Activated T-cell treated with anti-CD3 and anti-CD28 coated beads, Interleukin-2, amount 50 U/mL, for 24 hours (primary cell): ENCODE measurements around the gene COPG1.
"Not testable (repeated sequence)": the region's sequence is repeated elsewhere in the genome, so short reads cannot be mapped to it uniquely, and the experiment has no call there.

ENCODE experiments used
- DNase-seq: peaks from one replicate; pipeline ENCODE4 v3.0.0-alpha.2; 2020
- H3K27ac Mint-ChIP-seq: 2 replicates; pipeline ENCODE4 v1.8.0; 2020; ENCODE audit warnings: mild to moderate bottlenecking, mixed read lengths
- H3K27me3 Mint-ChIP-seq: 2 replicates; pipeline ENCODE4 v1.8.0; 2020; ENCODE audit warnings: mixed read lengths
- H3K36me3 Mint-ChIP-seq: 2 replicates; pipeline ENCODE4 v1.8.0; 2020; ENCODE audit warnings: low read depth, mixed read lengths
- H3K4me1 Mint-ChIP-seq: 2 replicates; pipeline ENCODE4 v1.8.0; 2020; ENCODE audit warnings: low read depth, mixed read lengths
- H3K4me3 Mint-ChIP-seq: 2 replicates; pipeline ENCODE4 v1.8.0; 2020; ENCODE audit warnings: mild to moderate bottlenecking, moderate library complexity, mixed read lengths
- H3K9me3 Mint-ChIP-seq: 2 replicates; pipeline ENCODE4 v1.8.0; 2020; ENCODE audit warnings: mixed read lengths

Gene COPG1

GRCh38 chr3:129233538-129233937, 15.9 kb upstream of the COPG1 start:
- H3K4me3 Mint-ChIP-seq: no peak overlapping the region

GRCh38 chr3:129234441-129234840, 15.0 kb upstream of the COPG1 start:
- peaks cover 30% of the 10 kb centered on the region for H3K4me1 Mint-ChIP-seq
- no peak overlapping the region for H3K4me3 Mint-ChIP-seq
- H3K36me3 Mint-ChIP-seq: no peaks in the 10 kb centered on the region
- no peaks in the 10 kb centered on the region for H3K27me3 Mint-ChIP-seq
- no peak for DNase-seq
- no peaks in the 10 kb centered on the region for H3K9me3 Mint-ChIP-seq
- no peak overlapping the region for H3K27ac Mint-ChIP-seq

More at GRCh38 chr3:129233538-129233937, 15.9 kb upstream of the COPG1 start:
- no peaks in the 10 kb centered on the region for H3K27me3 Mint-ChIP-seq
- DNase-seq: no peak
- no peaks in the 10 kb centered on the region for H3K36me3 Mint-ChIP-seq
- H3K4me1 Mint-ChIP-seq: peaks cover 21% of the 10 kb centered on the region
- H3K27ac Mint-ChIP-seq: no peak overlapping the region
- H3K9me3 Mint-ChIP-seq: no peaks in the 10 kb centered on the region

GRCh38 chr3:129235344-129235917, 14.0 kb upstream of the COPG1 start:
- Mint-ChIP-seq H3K4me1 (peaks cover 31% of the 10 kb centered on the region), H3K36me3 (no peaks in the 10 kb centered on the region), H3K4me3 (no peak overlapping the region), H3K9me3 (no peaks in the 10 kb centered on the region), H3K27ac (no peak overlapping the region), H3K27me3 (no peaks in the 10 kb centered on the region)
- DNase-seq: no peak

GRCh38 chr3:129238945-129239705, 10.3 kb upstream of the COPG1 start:
- peak overlapping the region; percentile 8 for H3K4me3 Mint-ChIP-seq
- no peaks in the 10 kb centered on the region for H3K9me3 Mint-ChIP-seq
- H3K36me3 Mint-ChIP-seq: no peaks in the 10 kb centered on the region
- no peak for DNase-seq
- peak overlapping the region; percentile 81 for H3K27ac Mint-ChIP-seq
- H3K4me1 Mint-ChIP-seq: peaks cover 18% of the 10 kb centered on the region
- H3K27me3 Mint-ChIP-seq: no peaks in the 10 kb centered on the region

GRCh38 chr3:129239991-129240390, 9.4 kb upstream of the COPG1 start:
- H3K4me3 Mint-ChIP-seq: no peak overlapping the region
- no peaks in the 10 kb centered on the region for H3K27me3 Mint-ChIP-seq
- peaks cover 18% of the 10 kb centered on the region for H3K4me1 Mint-ChIP-seq
- DNase-seq: no peak
- H3K27ac Mint-ChIP-seq: no peak overlapping the region
- no peaks in the 10 kb centered on the region for H3K9me3 Mint-ChIP-seq
- H3K36me3 Mint-ChIP-seq: no peaks in the 10 kb centered on the region

- no peaks in the 10 kb centered on the region for H3K27me3 Mint-ChIP-seq
- H3K4me3 Mint-ChIP-seq: no peak overlapping the region
- H3K4me1 Mint-ChIP-seq: peaks cover 21% of the 10 kb centered on the region
- H3K36me3 Mint-ChIP-seq: no peaks in the 10 kb centered on the region
- DNase-seq: no peak
- H3K27ac Mint-ChIP-seq: no peak overlapping the region
- no peaks in the 10 kb centered on the region for H3K9me3 Mint-ChIP-seq
Measured at GRCh38 chr3:129240436-129240835, 9.0 kb upstream of the COPG1 start.

GRCh38 chr3:129245141-129245540, 4.3 kb upstream of the COPG1 start:
- Mint-ChIP-seq H3K4me3 (no peak overlapping the region), H3K9me3 (no peaks in the 10 kb centered on the region), H3K27ac (peak overlapping the region; percentile 65), H3K36me3 (peaks cover 14% of the 10 kb centered on the region), H3K27me3 (no peaks in the 10 kb centered on the region), H3K4me1 (peaks cover 26% of the 10 kb centered on the region)
- no peak for DNase-seq

GRCh38 chr3:129245641-129246306, 3.6 kb upstream of the COPG1 start:
- Mint-ChIP-seq H3K4me1 (peaks cover 31% of the 10 kb centered on the region), H3K27ac (peak overlapping the region; percentile 65), H3K36me3 (peaks cover 19% of the 10 kb centered on the region)
- not testable (repeated sequence) for H3K4me3 Mint-ChIP-seq, H3K27me3 Mint-ChIP-seq, H3K9me3 Mint-ChIP-seq
- DNase-seq: peak; percentile 73

- Mint-ChIP-seq H3K27ac (no peak overlapping the region), H3K9me3 (no peaks in the 10 kb centered on the region), H3K27me3 (no peaks in the 10 kb centered on the region), H3K4me3 (no peak overlapping the region), H3K4me1 (peaks cover 33% of the 10 kb centered on the region), H3K36me3 (peaks cover 23% of the 10 kb centered on the region)
- DNase-seq: no peak
Measured at GRCh38 chr3:129246636-129247035, 2.8 kb upstream of the COPG1 start.

- H3K36me3 Mint-ChIP-seq: peaks cover 41% of the 10 kb centered on the region
- DNase-seq: no peak
- no peaks in the 10 kb centered on the region for H3K27me3 Mint-ChIP-seq
- peak overlapping the region; percentile 97 for H3K27ac Mint-ChIP-seq
- no peaks in the 10 kb centered on the region for H3K9me3 Mint-ChIP-seq
- H3K4me3 Mint-ChIP-seq: peak overlapping the region; percentile 96
- peaks cover 44% of the 10 kb centered on the region for H3K4me1 Mint-ChIP-seq
Measured at GRCh38 chr3:129248286-129248979, 973 bp upstream of the COPG1 start.

- Mint-ChIP-seq H3K4me3 (no peak overlapping the region), H3K4me1 (peaks cover 40% of the 10 kb centered on the region), H3K27me3 (no peaks in the 10 kb centered on the region), H3K27ac (peak overlapping the region; percentile 47), H3K36me3 (peaks cover 82% of the 10 kb centered on the region), H3K9me3 (no peaks in the 10 kb centered on the region)
- no peak for DNase-seq
Measured at GRCh38 chr3:129252748-129253147, 3.3 kb downstream of the COPG1 start.

GRCh38 chr3:129254536-129255230, 5.3 kb downstream of the COPG1 start:
- DNase-seq: no peak
- peak overlapping the region; percentile 55 for H3K27ac Mint-ChIP-seq
- peaks cover 28% of the 10 kb centered on the region for H3K4me1 Mint-ChIP-seq
- no peak overlapping the region for H3K4me3 Mint-ChIP-seq
- H3K9me3 Mint-ChIP-seq: no peaks in the 10 kb centered on the region
- peaks cover 92% of the 10 kb centered on the region for H3K36me3 Mint-ChIP-seq
- no peaks in the 10 kb centered on the region for H3K27me3 Mint-ChIP-seq

- DNase-seq: no peak
- H3K36me3 Mint-ChIP-seq: peaks cover 97% of the 10 kb centered on the region
- peaks cover 17% of the 10 kb centered on the region for H3K4me1 Mint-ChIP-seq
- H3K4me3 Mint-ChIP-seq: no peak overlapping the region
- H3K27me3 Mint-ChIP-seq: no peaks in the 10 kb centered on the region
- no peaks in the 10 kb centered on the region for H3K9me3 Mint-ChIP-seq
- no peak overlapping the region for H3K27ac Mint-ChIP-seq
Measured at GRCh38 chr3:129256270-129256669, 6.9 kb downstream of the COPG1 start.

- H3K27me3 Mint-ChIP-seq: no peaks in the 10 kb centered on the region
- H3K9me3 Mint-ChIP-seq: no peaks in the 10 kb centered on the region
- DNase-seq: no peak
- H3K36me3 Mint-ChIP-seq: peaks cover 96% of the 10 kb centered on the region
- peaks cover 11% of the 10 kb centered on the region for H3K4me1 Mint-ChIP-seq
- H3K27ac Mint-ChIP-seq: peak overlapping the region; percentile 18
- H3K4me3 Mint-ChIP-seq: no peak overlapping the region
Measured at GRCh38 chr3:129257609-129258008, 8.2 kb downstream of the COPG1 start.
